ELF-1 (cell line): ENCODE measurements around the gene IGDCC3.

Experiments used
- DNase-seq: peaks from one replicate; pipeline ENCODE4 v3.0.0-alpha.2; 2016; ENCODE audit warnings: low read depth, low spot score

The IGDCC3 gene

GRCh38 chr15:65377976-65378366 lies at the start of gene IGDCC3:
TSS of gene IGDCC3 (minus strand) at chr15:65378002. CDS start at chr15:65377788, 214 bp downstream.
- peak; percentile 81 for DNase-seq

- no peak for DNase-seq
Observed at GRCh38 chr15:65426216-65426853, 48.5 kb upstream of the IGDCC3 start.

- DNase-seq = peak; percentile 62
Observed at GRCh38 chr15:65424683-65425082, 46.9 kb upstream of the IGDCC3 start.

GRCh38 chr15:65423976-65424679 lies 46.3 kb upstream of the IGDCC3 start:
- no peak for DNase-seq

- DNase-seq = peak; percentile 56
Observed at GRCh38 chr15:65423150-65423975, 45.6 kb upstream of the IGDCC3 start.

GRCh38 chr15:65421360-65422215 lies 43.8 kb upstream of the IGDCC3 start:
- peak; percentile 99 for DNase-seq

GRCh38 chr15:65420975-65421359 lies 43.2 kb upstream of the IGDCC3 start:
- no peak for DNase-seq

- no peak for DNase-seq
Observed at GRCh38 chr15:65418596-65418995, 40.8 kb upstream of the IGDCC3 start.

GRCh38 chr15:65416845-65417416 lies 39.1 kb upstream of the IGDCC3 start:
- peak; percentile 90 for DNase-seq

- DNase-seq = peak; percentile 94
Observed at GRCh38 chr15:65414841-65415621, 37.2 kb upstream of the IGDCC3 start.

- DNase-seq = no peak
Observed at GRCh38 chr15:65413760-65414144, 36.0 kb upstream of the IGDCC3 start.

- peak; percentile 48 for DNase-seq
Observed at GRCh38 chr15:65413051-65413759, 35.4 kb upstream of the IGDCC3 start.

GRCh38 chr15:65412556-65412955 lies 34.8 kb upstream of the IGDCC3 start:
- DNase-seq = no peak

GRCh38 chr15:65411465-65412071 lies 33.8 kb upstream of the IGDCC3 start:
- DNase-seq = no peak

GRCh38 chr15:65410972-65411371 lies 33.2 kb upstream of the IGDCC3 start:
- DNase-seq = no peak

GRCh38 chr15:65410036-65410435 lies 32.2 kb upstream of the IGDCC3 start:
- no peak for DNase-seq

- no peak for DNase-seq
Observed at GRCh38 chr15:65409036-65409631, 31.3 kb upstream of the IGDCC3 start.

- no peak for DNase-seq
Observed at GRCh38 chr15:65408324-65409035, 30.7 kb upstream of the IGDCC3 start.
